GM18499 (cell line): ENCODE results near the gene TIGIT.
A peak's percentile ranks its signal among the peaks of the same experiment; 100 is the strongest.
"Not testable (repeated sequence)": the region's sequence is repeated elsewhere in the genome, so short reads cannot be mapped to it uniquely, and the experiment has no call there.

ENCODE experiments used
- ATAC-seq: cut with Tn5 transposase; IDR thresholded peaks from one replicate; pipeline ENCODE4 v1.9.1; 2021; ENCODE audit warnings: moderate number of reproducible peaks; ENCODE audit not compliant: insufficient read depth, unreplicated experiment

TIGIT gene

DNA sequence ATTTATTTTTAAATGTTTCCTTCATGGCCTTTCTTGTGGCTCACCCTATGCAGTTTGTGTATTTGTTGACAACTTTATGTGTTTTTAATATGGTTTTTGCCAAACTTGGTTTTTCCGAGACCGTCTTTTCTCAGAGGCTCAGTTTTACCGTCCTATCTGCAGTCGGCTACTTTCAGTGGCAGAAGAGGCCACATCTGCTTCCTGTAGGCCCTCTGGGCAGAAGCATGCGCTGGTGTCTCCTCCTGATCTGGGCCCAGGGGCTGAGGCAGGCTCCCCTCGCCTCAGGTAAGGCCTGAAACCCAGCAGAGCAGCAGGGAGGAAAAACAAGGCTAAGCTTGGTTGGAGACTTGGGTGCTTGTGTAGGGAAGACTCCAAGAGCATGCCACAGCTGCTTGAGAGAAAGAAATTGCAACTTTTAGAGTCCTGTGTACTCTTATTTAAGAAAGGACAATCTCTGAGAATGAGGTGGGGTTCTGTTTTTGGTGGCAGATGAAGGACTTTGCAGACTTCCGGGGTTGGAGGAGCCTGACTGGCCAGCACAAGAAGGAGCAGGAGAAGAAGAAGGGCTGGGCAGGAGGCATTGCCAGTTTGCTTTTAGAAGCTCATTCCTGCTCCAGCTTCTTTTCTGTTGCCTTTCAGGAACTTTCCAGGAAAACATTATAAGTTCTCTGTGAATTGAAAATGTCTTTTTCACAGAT is at the start of gene TIGIT:
TSS of gene TIGIT (plus strand) at position 191 of the 698 bp plus-strand sequence. CDS start at position 225, 34 bp downstream.
- no peak for ATAC-seq

GRCh38 chr3:114252954-114253353 is 40.9 kb upstream of the TIGIT start:
- no peak for ATAC-seq

DNA sequence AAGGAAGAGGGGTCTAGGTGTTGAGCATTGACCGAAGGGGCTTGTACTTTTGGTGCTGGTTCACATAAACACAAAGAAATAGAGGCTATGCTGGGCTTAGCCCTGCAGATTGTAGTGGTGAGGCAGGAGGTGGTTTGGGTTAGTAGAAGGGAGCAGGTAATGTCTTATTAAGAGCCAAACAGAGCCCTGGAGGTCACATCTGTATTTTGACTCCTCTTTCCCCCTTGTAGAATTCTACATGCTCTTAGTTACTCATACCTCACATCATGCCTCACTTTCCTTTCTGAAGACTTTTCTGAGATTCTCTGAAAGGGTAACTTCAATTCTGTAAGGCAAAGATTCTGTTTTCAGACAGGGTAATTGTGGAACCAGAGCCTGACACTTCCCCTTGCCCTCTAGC is 40.3 kb upstream of the TIGIT start:
- no peak for ATAC-seq

GRCh38 chr3:114259566-114259965 is 34.3 kb upstream of the TIGIT start:
- no peak for ATAC-seq

GRCh38 chr3:114260152-114260551 is 33.7 kb upstream of the TIGIT start:
- no peak for ATAC-seq

GRCh38 chr3:114270019-114270418 is 23.8 kb upstream of the TIGIT start:
- no peak for ATAC-seq

DNA sequence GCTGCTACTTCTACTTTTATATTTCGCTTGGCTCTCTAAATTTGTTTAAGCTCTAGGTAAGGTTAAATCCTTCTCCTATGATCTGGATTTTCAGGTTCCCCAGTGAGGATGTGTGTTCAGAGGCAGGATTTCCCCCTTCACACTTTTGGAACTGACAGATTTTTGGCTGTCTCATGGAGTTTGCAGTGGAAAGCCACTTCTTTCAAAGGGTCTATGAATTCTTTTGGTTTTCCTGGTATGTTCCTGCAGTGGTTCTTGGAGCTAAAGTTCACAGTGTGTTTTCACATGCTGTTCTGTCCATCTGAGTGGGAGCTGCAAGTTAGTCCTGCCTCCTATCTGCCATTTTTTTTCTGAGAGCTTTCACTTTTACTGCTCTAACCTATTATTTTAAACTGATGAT is 21.6 kb upstream of the TIGIT start:
- no peak for ATAC-seq

DNA sequence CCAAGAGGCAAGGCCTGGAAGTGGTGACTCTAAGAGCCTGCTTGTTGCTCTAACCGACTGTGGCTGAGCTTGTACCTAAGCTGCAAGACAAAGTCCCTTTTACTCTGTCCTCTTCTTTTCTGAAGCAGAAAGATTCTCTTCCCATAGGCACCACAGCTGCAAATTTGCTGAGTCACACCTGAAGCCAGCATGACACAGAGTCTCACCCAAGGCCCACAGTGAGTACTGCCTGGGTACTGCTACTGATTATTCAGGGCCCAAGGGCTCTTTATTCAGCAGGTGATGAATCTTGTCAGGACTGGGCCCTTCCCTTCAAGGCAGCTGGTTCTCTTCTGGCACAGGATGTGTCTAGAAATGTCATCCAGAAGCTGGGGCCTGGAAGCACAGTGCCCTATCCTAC is 18.9 kb upstream of the TIGIT start:
- ATAC-seq = no peak

DNA sequence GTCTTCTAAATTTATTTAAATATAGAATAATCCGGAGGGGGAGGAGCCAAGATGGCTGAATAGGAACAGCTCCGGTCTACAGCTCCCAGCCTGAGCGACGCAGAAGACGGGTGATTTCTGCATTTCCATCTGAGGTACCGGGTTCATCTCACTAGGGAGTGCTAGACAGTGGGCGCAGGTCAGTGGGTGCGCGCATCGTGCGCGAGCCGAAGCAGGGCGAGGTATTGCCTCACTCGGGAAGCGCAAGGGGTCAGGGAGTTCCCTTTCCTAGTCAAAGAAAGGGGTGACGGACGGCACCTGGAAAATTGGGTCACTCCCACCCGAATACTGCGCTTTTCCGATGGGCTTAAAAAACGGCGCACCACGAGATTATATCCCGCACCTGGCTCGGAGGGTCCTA is 17.0 kb upstream of the TIGIT start:
- ATAC-seq = not testable (repeated sequence)

DNA sequence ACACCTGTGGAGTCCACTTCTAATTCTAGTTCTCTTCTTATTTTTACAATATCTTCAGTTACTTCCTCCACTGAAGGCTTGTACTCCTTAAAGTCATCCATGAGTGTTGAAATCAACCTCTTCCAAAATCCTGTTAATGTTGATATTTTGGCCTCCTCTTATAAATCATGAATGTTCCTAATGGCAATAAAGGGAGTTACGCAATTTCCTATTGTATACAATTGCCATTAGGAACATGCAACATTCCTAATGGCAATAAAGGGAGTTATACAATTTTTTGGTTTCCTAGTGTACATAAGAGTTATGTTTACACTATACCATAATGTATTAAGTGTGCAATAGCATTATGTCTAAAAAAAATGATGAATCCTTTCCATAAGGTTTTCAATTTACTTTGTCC is 9.2 kb upstream of the TIGIT start:
- ATAC-seq = no peak

- ATAC-seq = no peak
Measured at GRCh38 chr3:114285648-114286230, 8.1 kb upstream of the TIGIT start.

DNA sequence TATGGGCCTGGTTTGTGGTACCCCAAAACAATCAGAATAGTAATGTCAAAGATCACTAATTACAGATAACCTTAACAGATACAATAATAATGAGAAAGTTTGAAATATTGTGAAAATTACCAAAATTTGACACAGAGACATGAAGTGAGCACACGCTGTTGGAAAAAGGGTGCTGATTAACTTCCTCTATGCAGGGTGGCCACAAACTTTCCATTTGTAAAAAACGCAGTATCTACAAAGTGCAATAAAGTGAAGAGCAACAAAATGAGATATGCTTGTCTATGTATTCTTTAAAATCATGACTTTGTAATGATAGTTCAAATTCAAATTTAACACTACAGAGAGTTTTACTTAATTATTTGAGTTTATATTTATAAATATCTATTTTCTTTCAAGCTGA is 7.6 kb upstream of the TIGIT start:
- ATAC-seq = no peak

DNA sequence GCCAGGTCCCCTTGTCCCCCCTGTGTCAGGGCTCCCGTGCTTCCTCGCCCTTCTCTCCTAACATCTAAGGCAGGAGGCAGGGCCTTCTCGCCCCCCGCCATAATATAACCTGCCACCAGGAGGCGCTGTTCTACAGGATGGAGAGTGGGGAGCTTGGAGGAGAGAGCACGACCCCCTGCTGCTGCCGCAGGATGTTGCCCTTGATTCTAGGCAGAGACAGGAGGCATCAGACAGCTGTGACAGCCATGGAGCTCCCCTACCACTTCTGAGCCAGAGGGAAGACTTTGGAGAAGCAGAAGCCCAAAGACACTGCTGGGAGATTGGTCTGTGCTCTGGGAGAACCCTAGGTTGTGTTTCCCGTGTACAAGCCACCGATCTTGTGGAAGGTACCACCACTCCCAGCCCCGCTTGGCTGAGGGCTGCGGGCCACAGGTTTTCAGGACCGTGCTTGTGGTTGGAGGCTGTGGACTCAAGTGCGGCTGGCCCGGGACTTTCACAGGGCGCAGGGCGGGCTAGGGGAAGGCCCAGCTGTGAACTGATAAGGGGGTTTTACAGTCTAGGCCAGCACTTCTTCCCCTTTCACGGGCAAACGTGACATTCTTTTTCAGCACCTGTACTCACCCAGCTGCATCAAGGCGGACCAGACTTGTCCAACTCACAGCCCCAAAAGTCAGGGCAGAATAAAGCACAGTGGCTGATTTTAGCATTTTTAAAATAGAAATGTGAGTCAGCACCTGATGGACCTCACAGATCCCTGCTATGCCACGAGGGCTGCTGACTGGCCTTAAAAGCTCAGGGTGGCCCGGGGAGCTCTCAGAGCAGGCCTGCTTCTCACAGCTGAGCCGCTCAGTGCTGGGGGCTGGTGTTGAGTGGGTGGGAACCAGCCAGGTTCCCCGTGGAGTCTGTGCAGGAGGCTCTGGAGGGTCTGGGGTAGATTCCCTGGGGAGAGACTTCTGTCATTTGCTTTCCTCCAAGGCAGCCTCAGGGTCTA is 2.6 kb upstream of the TIGIT start:
- peak; percentile 91 for ATAC-seq

GRCh38 chr3:114294940-114295480 is 1.2 kb downstream of the TIGIT start:
- no peak for ATAC-seq

- ATAC-seq = no peak
Measured at GRCh38 chr3:114295946-114296345, 2.1 kb downstream of the TIGIT start.

DNA sequence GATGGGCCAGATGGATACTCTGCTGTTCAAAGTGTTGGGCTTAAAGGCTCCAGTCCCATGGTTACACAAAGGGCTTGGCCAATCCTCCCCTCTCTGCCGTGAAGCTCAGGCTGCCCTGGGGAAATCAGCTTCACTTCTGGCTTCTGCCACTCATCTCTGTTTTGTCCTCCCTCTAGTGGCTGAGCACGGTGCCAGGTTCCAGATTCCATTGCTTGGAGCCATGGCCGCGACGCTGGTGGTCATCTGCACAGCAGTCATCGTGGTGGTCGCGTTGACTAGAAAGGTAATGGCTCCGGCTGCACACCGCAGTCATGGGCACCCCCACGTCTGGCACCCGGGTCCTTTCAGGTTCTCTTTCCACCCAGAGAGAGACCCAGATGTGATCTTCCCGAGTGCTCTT is 5.6 kb downstream of the TIGIT start:
- ATAC-seq = no peak

DNA sequence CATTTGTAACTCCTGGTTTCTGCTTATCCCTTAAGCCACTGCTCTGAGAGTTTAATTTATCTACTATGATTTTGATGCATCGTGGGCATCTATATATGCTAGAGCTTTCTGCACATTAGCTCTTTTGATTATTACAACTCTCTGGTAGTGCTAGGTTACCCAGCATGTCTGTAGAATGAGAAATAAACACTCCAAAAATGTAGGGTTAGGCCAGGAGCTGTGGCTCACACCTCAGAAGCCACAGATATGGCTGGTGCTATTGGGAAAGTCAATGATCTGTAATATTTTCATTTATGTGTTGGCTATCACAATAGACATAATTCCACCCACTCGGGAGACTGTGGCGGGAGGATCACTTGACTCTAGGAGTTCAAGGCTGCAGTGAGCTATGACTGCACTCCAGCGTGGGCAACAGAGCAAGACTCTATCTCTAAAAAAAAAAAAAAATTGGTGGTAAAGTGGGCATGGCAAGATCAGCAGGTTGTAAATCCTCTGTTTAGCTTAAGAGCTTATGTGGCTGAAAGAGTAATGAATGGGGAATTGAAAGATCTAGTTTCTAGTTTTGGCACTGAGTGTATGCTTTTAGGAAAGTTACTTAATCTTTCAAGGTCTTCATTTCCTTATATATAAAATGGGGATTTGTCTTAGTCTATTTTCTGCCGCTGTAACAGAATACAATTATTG is 6.3 kb downstream of the TIGIT start:
- ATAC-seq = no peak

DNA sequence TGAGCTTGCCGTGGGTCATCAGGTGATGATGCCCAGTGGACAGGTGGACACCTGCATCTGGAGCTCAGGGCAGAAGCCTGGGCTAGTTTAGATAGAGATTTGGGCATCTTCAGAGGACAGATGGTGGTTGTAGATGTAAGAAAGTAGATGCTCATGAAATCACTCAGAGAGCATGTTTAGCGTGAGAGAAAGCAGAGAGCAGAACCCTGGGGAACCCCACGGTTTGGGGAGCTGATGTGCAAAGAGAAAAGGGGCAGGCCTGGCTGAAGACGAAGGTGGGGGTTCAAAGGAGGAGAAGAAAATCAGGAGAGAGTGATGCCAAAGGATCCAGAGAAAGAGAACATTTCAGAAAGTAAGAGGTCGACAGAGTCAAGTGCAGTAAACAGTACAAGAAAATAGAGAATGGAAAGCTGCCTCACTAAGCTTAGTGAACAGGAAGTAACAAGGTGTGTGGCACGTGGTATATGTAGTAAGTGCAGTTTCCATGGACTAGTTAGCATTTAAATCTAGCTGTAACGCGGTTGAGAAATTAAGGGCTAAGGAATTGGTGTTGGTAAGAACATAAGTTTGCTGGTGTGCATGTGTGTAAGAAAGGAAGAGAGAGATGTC is 13.5 kb downstream of the TIGIT start:
- ATAC-seq = no peak

DNA sequence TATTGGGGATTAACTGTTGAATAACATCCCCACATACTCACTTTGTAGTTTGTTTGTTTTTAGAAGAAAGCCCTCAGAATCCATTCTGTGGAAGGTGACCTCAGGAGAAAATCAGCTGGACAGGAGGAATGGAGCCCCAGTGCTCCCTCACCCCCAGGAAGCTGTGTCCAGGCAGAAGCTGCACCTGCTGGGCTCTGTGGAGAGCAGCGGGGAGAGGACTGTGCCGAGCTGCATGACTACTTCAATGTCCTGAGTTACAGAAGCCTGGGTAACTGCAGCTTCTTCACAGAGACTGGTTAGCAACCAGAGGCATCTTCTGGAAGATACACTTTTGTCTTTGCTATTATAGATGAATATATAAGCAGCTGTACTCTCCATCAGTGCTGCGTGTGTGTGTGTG is 14.0 kb downstream of the TIGIT start:
- ATAC-seq = no peak

- ATAC-seq = peak; percentile 5
Measured at GRCh38 chr3:114308377-114308776, 14.5 kb downstream of the TIGIT start.
